Ishikawa (cell line): ENCODE data around the gene ZNF385C.

Source experiments
- CEBPB ChIP-seq: IDR thresholded peaks from 2 replicates; pipeline ENCODE4 v1.6.1; 2012
- CREB1 ChIP-seq: IDR thresholded peaks from 2 replicates; pipeline ENCODE4 v1.6.1; 2012; ENCODE audit warnings: low read depth
- EGR1 ChIP-seq: IDR thresholded peaks from 2 replicates; pipeline ENCODE4 v1.6.1; 2012
- EP300 ChIP-seq: IDR thresholded peaks from 2 replicates; pipeline ENCODE4 v1.6.1; 2012; ENCODE audit warnings: borderline replicate concordance
- NFIC ChIP-seq: IDR thresholded peaks from 2 replicates; pipeline ENCODE4 v1.6.1; 2012
- RAD21 ChIP-seq: IDR thresholded peaks from 2 replicates; pipeline ENCODE4 v1.6.1; 2012; ENCODE audit warnings: low read depth
- TCF12 ChIP-seq: IDR thresholded peaks from 2 replicates; pipeline ENCODE4 v1.6.1; 2012; ENCODE audit warnings: low read depth
- ZBTB7A ChIP-seq: IDR thresholded peaks from 2 replicates; pipeline ENCODE4 v1.6.1; 2012; ENCODE audit warnings: low read depth
- TF ChIP-seq, protein P1 (sequence below): IDR thresholded peaks from 2 replicates; pipeline ENCODE4 v1.6.1; 2012; ENCODE audit warnings: low read depth, mild to moderate bottlenecking

DNA sequence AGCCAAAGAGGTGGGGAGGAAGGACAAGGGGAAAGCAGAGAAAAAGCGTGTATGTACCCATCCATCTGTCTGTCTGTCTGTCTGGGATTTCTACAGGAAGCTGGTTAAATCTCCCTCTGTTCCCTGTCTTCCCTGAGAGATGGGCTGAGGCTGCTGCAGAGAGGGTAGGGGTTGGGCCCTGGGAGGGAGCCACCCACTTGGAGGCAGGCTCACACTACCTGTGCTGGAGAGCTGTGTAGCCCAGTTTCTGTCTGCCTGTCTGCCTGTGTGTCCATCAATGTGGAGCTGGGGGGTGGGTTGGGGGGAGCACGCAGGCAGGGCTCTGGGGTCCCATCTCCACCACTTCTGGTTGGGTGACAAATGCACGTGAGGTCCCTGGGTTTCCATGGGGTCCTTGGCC, 29.3 kb downstream of the ZNF385C start:
- TF ChIP-seq EP300, result no peak
- no peak for TF ChIP-seq CEBPB
- TF ChIP-seq RAD21, result no peak
- no peak for TF ChIP-seq TCF12
- TF ChIP-seq ZBTB7A, result no peak
- TF ChIP-seq EGR1, result no peak
- no peak for TF ChIP-seq NFIC
- TF ChIP-seq CREB1, result no peak
- TF ChIP-seq, protein P1, sequence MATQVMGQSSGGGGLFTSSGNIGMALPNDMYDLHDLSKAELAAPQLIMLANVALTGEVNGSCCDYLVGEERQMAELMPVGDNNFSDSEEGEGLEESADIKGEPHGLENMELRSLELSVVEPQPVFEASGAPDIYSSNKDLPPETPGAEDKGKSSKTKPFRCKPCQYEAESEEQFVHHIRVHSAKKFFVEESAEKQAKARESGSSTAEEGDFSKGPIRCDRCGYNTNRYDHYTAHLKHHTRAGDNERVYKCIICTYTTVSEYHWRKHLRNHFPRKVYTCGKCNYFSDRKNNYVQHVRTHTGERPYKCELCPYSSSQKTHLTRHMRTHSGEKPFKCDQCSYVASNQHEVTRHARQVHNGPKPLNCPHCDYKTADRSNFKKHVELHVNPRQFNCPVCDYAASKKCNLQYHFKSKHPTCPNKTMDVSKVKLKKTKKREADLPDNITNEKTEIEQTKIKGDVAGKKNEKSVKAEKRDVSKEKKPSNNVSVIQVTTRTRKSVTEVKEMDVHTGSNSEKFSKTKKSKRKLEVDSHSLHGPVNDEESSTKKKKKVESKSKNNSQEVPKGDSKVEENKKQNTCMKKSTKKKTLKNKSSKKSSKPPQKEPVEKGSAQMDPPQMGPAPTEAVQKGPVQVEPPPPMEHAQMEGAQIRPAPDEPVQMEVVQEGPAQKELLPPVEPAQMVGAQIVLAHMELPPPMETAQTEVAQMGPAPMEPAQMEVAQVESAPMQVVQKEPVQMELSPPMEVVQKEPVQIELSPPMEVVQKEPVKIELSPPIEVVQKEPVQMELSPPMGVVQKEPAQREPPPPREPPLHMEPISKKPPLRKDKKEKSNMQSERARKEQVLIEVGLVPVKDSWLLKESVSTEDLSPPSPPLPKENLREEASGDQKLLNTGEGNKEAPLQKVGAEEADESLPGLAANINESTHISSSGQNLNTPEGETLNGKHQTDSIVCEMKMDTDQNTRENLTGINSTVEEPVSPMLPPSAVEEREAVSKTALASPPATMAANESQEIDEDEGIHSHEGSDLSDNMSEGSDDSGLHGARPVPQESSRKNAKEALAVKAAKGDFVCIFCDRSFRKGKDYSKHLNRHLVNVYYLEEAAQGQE, result no peak
